Heart left ventricle (tissue), 16 donors: Measurements from ENCODE around the gene SPTLC2. TPM values are rescaled to one million over a fixed set of nuclear protein-coding genes. Genes with fewer than 3 reads are reported as not detected.

ENCODE experiments used
- ATAC-seq, 4 donors: fragments of 200-7000 bp; cut with Tn5 transposase; one replicate each; pipeline ENCODE4 v1.9.1; 2020 to 2022; ENCODE audit warnings: moderate library complexity in 4 of 4, mild to moderate bottlenecking in 3 of 4, moderate number of reproducible peaks in 1 of 4
- DNase-seq, 5 donors: peaks; one replicate each; pipeline ENCODE4 v3.0.0-alpha.2; 2020
- H3K27ac ChIP-seq, 12 donors: fragments of 200-600 bp; sonication (generic) in 4 of 12; one replicate each; pipeline versions ENCODE4 v1.5.0 to v1.8.0; 2016 to 2022; ENCODE audit warnings: mild to moderate bottlenecking in 2 of 12
- H3K27me3 ChIP-seq, 9 donors: fragments of 200-600 bp; sonication (generic) in 2 of 9; one replicate each; pipeline versions ENCODE4 v1.5.1 to v1.8.0; 2016 to 2022; ENCODE audit warnings: mild to moderate bottlenecking in 3 of 9
- H3K36me3 ChIP-seq, 9 donors: fragments of 200-600 bp; sonication (generic) in 2 of 9; one replicate each; pipeline versions ENCODE4 v1.5.0 to v1.8.0; 2018 to 2022; ENCODE audit warnings: mild to moderate bottlenecking in 2 of 9
- H3K4me1 ChIP-seq, 12 donors: fragments of 200-600 bp; sonication (generic) in 4 of 12; one replicate each; pipeline versions ENCODE4 v1.5.0 to v1.8.0; 2016 to 2022; ENCODE audit warnings: mild to moderate bottlenecking in 3 of 12
- H3K4me3 ChIP-seq, 12 donors: fragments of 200-600 bp; sonication (generic) in 4 of 12; one replicate each; pipeline versions ENCODE4 v1.5.0 to v1.8.0; 2017 to 2022; ENCODE audit warnings: mild to moderate bottlenecking in 9 of 12, moderate library complexity in 4 of 12
- H3K9me3 ChIP-seq, 12 donors: fragments of 200-600 bp; sonication (generic) in 4 of 12; one replicate each; pipeline versions ENCODE4 v1.5.0 to v1.8.0; 2016 to 2022; ENCODE audit warnings: mild to moderate bottlenecking in 1 of 12
- POLR2A ChIP-seq, 2 donors: fragments of 450-650 bp; IDR thresholded peaks; one replicate each; pipeline ENCODE4 v1.6.1; 2017; ENCODE audit warnings: antibody characterized with exemption in 2 of 2, mild to moderate bottlenecking in 2 of 2, moderate library complexity in 2 of 2
- WGBS, 4 donors: extraction: QIAGEN DNeasy Blood & Tissue Kit in 2 of 4; methylation state at CpG; one replicate each; pipeline versions ENCODE4 v1.1.5 to v1.1.7; 2013 to 2018; 5-methylcytosine and 5-hydroxymethylcytosine counted together
- intact Hi-C, 10 donors: fragments of 100-400 bp; cut with DNase I; formaldehyde crosslinking; loops; one replicate each; pipeline versions ENCODE4 v1.11.1 to v1.14.2; 2022
- polyA plus RNA-seq, 2 donors: library from polyadenylated mRNA; stranded (reverse); fragments of 200-250 nt; gene quantifications; one replicate each; pipeline ENCODE4 v1.2.3, GENCODE V29; 2013
- total RNA-seq, 9 donors: library from RNA; depleted of rRNA in 2 of 9; stranded (reverse); fragments of >200 nt in 2 of 9; fragmentation: NEBNext Ultra II Directional in 3 of 9; extraction: Animal tissue kit (Norgen Biotek cat#: 25700) in 3 of 9; gene quantifications; one replicate each; pipeline versions ENCODE4 v1.1.0 to v1.2.4, GENCODE V29; 2016 to 2023
- TF ChIP-seq, protein P1 (sequence below), 12 donors: fragments of 200-600 bp; sonication (generic) in 4 of 12; IDR thresholded peaks; one replicate each; pipeline versions ENCODE4 v1.5.0 to v1.8.0; 2018 to 2022; ENCODE audit warnings: antibody characterized with exemption in 12 of 12, mild to moderate bottlenecking in 5 of 12
- donor health status: ischemic (EF 13 %, LVEDD 7.1; RV severe dilation, severe dysfunction).
- donor health status: healthy with polysubstance abuse.
- donor health status: DM: no; HTN: yes; CAD: no.
- donor health status: DM: no; HTN: no; CAD: no.
- donor health status: ischemic (EF 25% LVEDD 6.9; RV normal size, moderate dysfunction).
- donor health status: ischemic (EF 25% LVEDD 5.7; RV mildly dilated, moderate dysfunction).
- donor health status: healthy.
- donor health status: DM: yes; HTN: yes; CAD: no.
- donor health status: ischemic (EF 35%, LVEDD 5.7; RV mildly dilated, moderate dysfunction).
- donor health status: nonischemic (EF 11% LVEDD 7.7; RV severe dilation, severe dysfunction).
- donor health status: DM: yes; HTN: yes; CAD: no.
- donor health status: PGD.
- donor health status: ischemic (EF 29% LVEDD 5.4; RV normal size, mild dysfunction).
- donor health status: nonischemic (EF 23%, LVEDD 6.1; RV moderate dilation, normal function).

SPTLC2 gene
- total and polyA plus RNA-seq, 11 donors = 3.8 to 25.2 (median 11.2) TPM

DNA sequence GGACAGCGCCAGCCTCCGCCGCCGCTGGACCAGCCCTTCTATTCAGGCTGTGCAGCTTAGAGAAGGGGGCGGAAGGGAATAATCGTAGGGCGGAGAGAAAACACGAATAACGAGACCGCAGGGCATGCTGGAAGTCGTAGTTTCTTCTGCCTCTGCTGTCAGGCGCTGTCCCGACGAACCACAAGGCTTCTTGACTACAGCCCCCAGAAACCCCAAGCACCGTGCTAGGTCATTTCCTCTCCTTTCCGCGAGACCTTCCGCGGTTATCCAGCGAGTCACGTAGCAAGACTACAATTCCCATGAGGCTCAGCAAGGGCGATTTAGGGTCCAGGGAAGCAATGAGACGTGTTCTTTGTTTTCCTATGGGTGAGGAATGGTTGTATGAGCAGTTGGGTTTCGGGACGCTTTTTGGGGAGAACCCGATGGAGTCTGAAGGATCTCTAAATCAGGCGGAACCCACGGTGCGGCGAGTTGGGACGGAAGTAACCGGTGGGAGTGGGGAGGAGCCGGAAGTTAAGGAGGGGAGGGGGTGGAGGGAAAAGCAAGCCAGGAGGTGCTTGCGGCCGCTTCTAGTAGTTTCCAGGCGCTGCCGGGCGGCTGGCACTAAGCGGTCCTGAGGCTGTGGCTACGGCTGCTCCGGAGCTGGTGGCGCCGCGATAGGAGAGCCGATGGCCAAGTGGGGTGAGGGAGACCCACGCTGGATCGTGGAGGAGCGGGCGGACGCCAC, 158.8 kb downstream of the SPTLC2 start, which contains the start of the genes AHSA1 and VIPAS39:
TSS of gene AHSA1 (plus strand) at position 572 of the 727 bp plus-strand sequence. CDS start at position 669, 97 bp downstream.
TSS of gene VIPAS39 (minus strand) at position 80 of the 727 bp plus-strand sequence. CDS start 3,499 bp downstream, outside the sequence.
- ATAC-seq (peak; percentile 98 to 99 (median 98)), DNase-seq (peak; percentile 93 to 97 (median 97))
- H3K27me3 ChIP-seq = no peaks in the 10 kb centered on the region
- TF ChIP-seq, protein P1, sequence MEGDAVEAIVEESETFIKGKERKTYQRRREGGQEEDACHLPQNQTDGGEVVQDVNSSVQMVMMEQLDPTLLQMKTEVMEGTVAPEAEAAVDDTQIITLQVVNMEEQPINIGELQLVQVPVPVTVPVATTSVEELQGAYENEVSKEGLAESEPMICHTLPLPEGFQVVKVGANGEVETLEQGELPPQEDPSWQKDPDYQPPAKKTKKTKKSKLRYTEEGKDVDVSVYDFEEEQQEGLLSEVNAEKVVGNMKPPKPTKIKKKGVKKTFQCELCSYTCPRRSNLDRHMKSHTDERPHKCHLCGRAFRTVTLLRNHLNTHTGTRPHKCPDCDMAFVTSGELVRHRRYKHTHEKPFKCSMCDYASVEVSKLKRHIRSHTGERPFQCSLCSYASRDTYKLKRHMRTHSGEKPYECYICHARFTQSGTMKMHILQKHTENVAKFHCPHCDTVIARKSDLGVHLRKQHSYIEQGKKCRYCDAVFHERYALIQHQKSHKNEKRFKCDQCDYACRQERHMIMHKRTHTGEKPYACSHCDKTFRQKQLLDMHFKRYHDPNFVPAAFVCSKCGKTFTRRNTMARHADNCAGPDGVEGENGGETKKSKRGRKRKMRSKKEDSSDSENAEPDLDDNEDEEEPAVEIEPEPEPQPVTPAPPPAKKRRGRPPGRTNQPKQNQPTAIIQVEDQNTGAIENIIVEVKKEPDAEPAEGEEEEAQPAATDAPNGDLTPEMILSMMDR (IDR thresholded peaks at IDR 0.05) = no peak
- peak in 1 of 2 donors; percentile 71 for TF ChIP-seq POLR2A (IDR thresholded peaks at IDR 0.05)
- H3K36me3 ChIP-seq = peaks cover 0 to 47% (median 40%) of the 10 kb centered on the region in 9 donors
- 0 to 1% (median 0%) methylated on average over 50 of the region's 50 CpGs for WGBS, 4 donors
- peaks cover 2 to 30% (median 21%) of the 10 kb centered on the region in 12 donors for H3K4me1 ChIP-seq
- intact Hi-C loops = loop anchor here in 9 of 10 donors (1.0 to 10.0 kb wide), 12 partner anchors 80 to 250 kb away; partner anchors contain the start of genes GSTZ1 (in 6 of the 9), POMT2 (in 5 of the 9), SAMD15 (in 5 of the 9) and TMED8 (in 5 of the 9)
- H3K9me3 ChIP-seq = no peaks in the 10 kb centered on the region
- peak within 1 kb of the TSS; percentile 87 to 97 (median 95) for H3K27ac ChIP-seq
- peak within 1 kb of the TSS; percentile 70 to 98 (median 92) for H3K4me3 ChIP-seq

DNA sequence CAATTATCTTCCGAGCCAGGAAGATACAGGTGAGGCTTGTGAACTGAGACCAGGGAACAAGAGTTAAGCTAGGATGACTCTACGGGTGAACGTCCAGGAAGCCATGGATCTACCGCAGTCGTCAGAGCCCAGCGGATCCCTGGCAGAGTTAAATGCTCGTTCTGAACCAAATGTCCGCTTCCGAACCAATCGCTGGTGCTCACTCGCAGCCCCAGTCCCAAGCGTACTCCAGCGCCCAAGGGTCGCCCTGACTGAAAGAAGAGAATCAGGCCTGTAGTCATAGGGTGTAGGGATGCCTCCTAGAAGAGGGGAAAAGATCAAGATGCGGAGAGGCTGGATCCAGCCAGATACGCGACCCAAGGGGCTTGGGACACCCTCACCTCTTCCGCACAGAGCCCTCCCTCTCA, 159.3 kb downstream of the SPTLC2 start:
- 0 to 1% (median 0%) methylated on average over 14 to 18 of the region's 18 CpGs for WGBS, 4 donors
- Histone ChIP-seq H3K9me3 (no peaks in the 10 kb centered on the region), H3K27ac (peak overlapping the region in 11 of 12 donors; percentile 68 to 97 (median 94)), H3K4me1 (peaks cover 2 to 30% (median 21%) of the 10 kb centered on the region in 12 donors), H3K27me3 (no peaks in the 10 kb centered on the region), H3K4me3 (peak overlapping the region; percentile 40 to 98 (median 92)), H3K36me3 (peaks cover 0 to 47% (median 40%) of the 10 kb centered on the region in 9 donors)
- DNase-seq = no peak
- peak in 1 of 4 donors; percentile 4 for ATAC-seq
- peak in 1 of 2 donors; percentile 83 for TF ChIP-seq POLR2A (IDR thresholded peaks at IDR 0.05)
- TF ChIP-seq, protein P1 (IDR thresholded peaks at IDR 0.05) = no peak
- intact Hi-C loops = loop anchor here in 9 of 10 donors (1.0 to 10.0 kb wide), 10 partner anchors 80 to 250 kb away; partner anchors contain the start of genes GSTZ1 (in 6 of the 9), POMT2 (in 5 of the 9), ALKBH1 (in 4 of the 9) and SLIRP (in 4 of the 9)

Other genes starting within 250 kb of the SPTLC2 start
- gene TMED8, start 239.5 kb downstream of the SPTLC2 start, total RNA-seq = 1 to 10 TPM; 5.2 to 9.5 (median 7.8) TPM
- gene TMED8, start 239.5 kb downstream of the SPTLC2 start, polyA plus RNA-seq = 1 to 10 TPM; 1.5 to 5.0 TPM
- 1 to 10 TPM in 1 of 9 donors, under 1 TPM in 1, not detected in 7; 0.35 to 1.2 TPM for gene SAMD15, start 239.3 kb downstream of the SPTLC2 start, total RNA-seq
- gene SAMD15, start 239.3 kb downstream of the SPTLC2 start, polyA plus RNA-seq = under 1 TPM; 0.08 to 0.36 TPM
- under 1 TPM in 4 of 9 donors, not detected in 5; 0.15 to 0.32 (median 0.28) TPM for gene NOXRED1, start 193.1 kb downstream of the SPTLC2 start, total RNA-seq
- gene NOXRED1, start 193.1 kb downstream of the SPTLC2 start, polyA plus RNA-seq = not detected
- 10 to 100 TPM in 8 of 9 donors, 1 to 10 TPM in 1; 9.7 to 18.4 (median 14.4) TPM for gene VIPAS39, start 159.0 kb downstream of the SPTLC2 start, total RNA-seq
- 10 to 100 TPM in 1 of 2 donors, 1 to 10 TPM in 1; 6.6 to 13.5 TPM for gene VIPAS39, start 159.0 kb downstream of the SPTLC2 start, polyA plus RNA-seq
- gene AHSA1, start 158.5 kb downstream of the SPTLC2 start, total RNA-seq = 100 to 1,000 TPM; 112 to 210 (median 152) TPM
- gene AHSA1, start 158.5 kb downstream of the SPTLC2 start, polyA plus RNA-seq = 100 to 1,000 TPM; 137 to 256 TPM
- gene ISM2, start 117.8 kb downstream of the SPTLC2 start, total RNA-seq = 1 to 10 TPM in 1 of 9 donors, not detected in 8; 1.3 TPM
- gene ISM2, start 117.8 kb downstream of the SPTLC2 start, polyA plus RNA-seq = not detected
- gene ALKBH1, start 91.4 kb upstream of the SPTLC2 start, total RNA-seq = 10 to 100 TPM; 10.8 to 16.5 (median 12.5) TPM
- 10 to 100 TPM in 1 of 2 donors, 1 to 10 TPM in 1; 6.5 to 11.4 TPM for gene ALKBH1, start 91.4 kb upstream of the SPTLC2 start, polyA plus RNA-seq
- gene SLIRP, start 91.5 kb upstream of the SPTLC2 start, total RNA-seq = 100 to 1,000 TPM; 112 to 309 (median 169) TPM
- gene SLIRP, start 91.5 kb upstream of the SPTLC2 start, polyA plus RNA-seq = 100 to 1,000 TPM; 423 to 872 TPM
- 10 to 100 TPM; 29.4 to 67.3 (median 47.7) TPM for gene SNW1, start 144.5 kb upstream of the SPTLC2 start, total RNA-seq
- 10 to 100 TPM; 25.8 to 46.6 TPM for gene SNW1, start 144.5 kb upstream of the SPTLC2 start, polyA plus RNA-seq
- gene ADCK1, start 183.5 kb upstream of the SPTLC2 start, total RNA-seq = 10 to 100 TPM in 1 of 9 donors, 1 to 10 TPM in 8; 4.0 to 12.0 (median 6.0) TPM
- 10 to 100 TPM in 1 of 2 donors, 1 to 10 TPM in 1; 9.8 to 12.8 TPM for gene ADCK1, start 183.5 kb upstream of the SPTLC2 start, polyA plus RNA-seq